ENCODE data around the gene IFIT1B. TPM values are rescaled to one million over a fixed set of nuclear protein-coding genes. Genes with fewer than 3 reads are reported as not detected.

IFIT1B gene
- total and polyA plus RNA-seq, 2 of the 8 experiments (the other 6 are each of a cell fraction or from before 2014, with no cell fraction given): not detected

DNA sequence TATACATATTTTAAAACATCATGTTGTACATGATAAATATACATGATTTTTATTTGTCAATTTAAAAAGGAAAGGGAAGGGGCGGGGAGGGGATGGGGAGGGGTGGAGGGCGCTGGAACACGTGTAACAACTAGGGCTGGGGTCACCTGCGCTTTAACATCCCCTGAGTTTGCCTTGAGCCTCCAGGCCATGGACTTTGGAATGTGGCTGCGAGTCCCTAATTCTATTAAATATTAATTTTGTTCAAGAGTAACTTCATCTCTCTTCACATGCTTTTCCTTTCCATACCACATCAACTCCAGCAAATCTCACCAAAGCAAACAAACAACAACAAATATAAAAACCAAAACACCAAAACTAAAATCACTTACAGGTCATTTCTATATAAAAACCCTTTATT is 47.1 kb downstream of the IFIT1B start:
- Histone ChIP-seq H3K4me2 (ENCODE audit: insufficient read depth in 1 of 2, low read depth in 2 of 2, low read length in 2 of 2) (no peak overlapping the region), H4K8ac (ENCODE audit: extremely low read depth, insufficient read depth, low read length) (no peak overlapping the region), H3K4me1 (replicated peaks in 1 of 4; ENCODE audit: control insufficient read depth in 3 of 4, insufficient read depth in 4 of 4, low read length in 3 of 4) (peaks cover 0 to 13% (median 5%) of the 10 kb centered on the region in 4 experiments; a peak in 2 of 7 replicates), H3K27ac (ENCODE audit: low read depth, low read length) (no peak overlapping the region), H2BK5ac (ENCODE audit: low read depth, low read length) (no peak overlapping the region), H2BK20ac (ENCODE audit: low read length) (no peak overlapping the region), H3K9ac (replicated peaks in 1 of 4; ENCODE audit: extremely low read depth in 1 of 4, low read depth in 3 of 4, low read length in 3 of 4) (no peak overlapping the region), H4K5ac (ENCODE audit: insufficient read length, low read depth, low read length) (no peak overlapping the region), H2BK120ac (replicated peaks; ENCODE audit: low read depth, low read length) (no peak overlapping the region), H3K27me3 (replicated peaks in 1 of 4; ENCODE audit: control insufficient read depth in 3 of 4, extremely low read depth in 1 of 4, insufficient read depth in 3 of 4, low read length in 3 of 4) (no peaks in the 10 kb centered on the region), H3K36me3 (ENCODE audit: control insufficient read depth in 2 of 4, insufficient read depth in 4 of 4, low read length in 3 of 4) (no peaks in the 10 kb centered on the region), H3K56ac (replicated peaks; ENCODE audit: insufficient read length, low read depth, low read length) (no peak overlapping the region), H3K23me2 (ENCODE audit: low read depth, low read length) (no peaks in the 10 kb centered on the region), H3K79me2 (ENCODE audit: control insufficient read depth in 1 of 2, insufficient read depth in 2 of 2, low read length in 2 of 2) (no peaks in the 10 kb centered on the region), H3K14ac (ENCODE audit: insufficient read length) (no peak overlapping the region), H3K4me3 (ENCODE audit: extremely low read depth in 1 of 4, insufficient read depth in 2 of 4, low read depth in 3 of 4, low read length in 4 of 4) (no peak overlapping the region), H3K9me3 (ENCODE audit: insufficient read depth in 2 of 2, low read depth in 1 of 2, low read length in 1 of 2) (no peaks in the 10 kb centered on the region), H2BK15ac (ENCODE audit: low read length) (no peak overlapping the region), H3K23ac (ENCODE audit: insufficient read length) (no peak overlapping the region), H2AFZ (ENCODE audit: low read length) (no peak overlapping the region), H3K18ac (ENCODE audit: extremely low read depth, low read length) (no peak overlapping the region), H2BK12ac (ENCODE audit: low read depth, low read length) (no peak overlapping the region), H2AK5ac (ENCODE audit: low read depth, low read length) (no peak overlapping the region; the same call in 1 of the 2 replicates), H3K4ac (replicated peaks; ENCODE audit: insufficient read length, low read depth, low read length) (no peak overlapping the region), H4K20me1 (replicated peaks in 1 of 2; ENCODE audit: control insufficient read depth in 1 of 2, insufficient read depth in 2 of 2, low read length in 2 of 2) (no peaks in the 10 kb centered on the region), H4K91ac (replicated peaks; ENCODE audit: insufficient read length, low read length) (no peak overlapping the region), H3K79me1 (ENCODE audit: low read depth, low read length) (no peaks in the 10 kb centered on the region)
- ChIA-PET POLR2A (ENCODE audit: partially characterized antibody) (no interaction called here), CTCF (ENCODE audit: partially characterized antibody) (interaction anchor here (1.2 to 2.7 kb wide), 3 partner anchors 129 to 174 kb away, joined by 3 to 13 read pairs (median 5); partner anchors contain the start of gene LIPA)
- 80% methylated on average over 2 of the region's 5 CpGs; no CpG with 5 or more reads in 1 of the 2 experiments for WGBS, 2 experiments (ENCODE audit: extremely low coverage in 1 of 2, insufficient coverage in 1 of 2, insufficient read length in 1 of 2, insufficient replicate concordance in 2 of 2, low coverage in 1 of 2, low lambda C conversion rate in 2 of 2, missing lambda C conversion rate in 1 of 2)
- DNase-seq (ENCODE audit: low read depth in 1 of 2, low spot score in 2 of 2) (no peak), FAIRE-seq (no peak)
- no peak for TF ChIP-seq POLR2A (IDR thresholded peaks at IDR 0.05; ENCODE audit: control extremely low read depth in 1 of 2, low read depth in 2 of 2, low read length in 2 of 2)
- no peak for TF ChIP-seq CEBPB (IDR thresholded peaks at IDR 0.05; ENCODE audit: low read depth, low read length)
- no peak for TF ChIP-seq SP1 (IDR thresholded peaks at IDR 0.05; ENCODE audit: low read depth, low read length)
- no peak for TF ChIP-seq CTBP2 (IDR thresholded peaks at IDR 0.05; ENCODE audit: borderline replicate concordance, insufficient read depth, insufficient read length, low read length)
- TF ChIP-seq JUN (IDR thresholded peaks at IDR 0.05; ENCODE audit: low read depth, low read length): no peak

All from H1 (cell line).